HepG2 (cell line): ENCODE measurements around the gene SELENOW. TPM values are rescaled to one million over a fixed set of nuclear protein-coding genes. Genes with fewer than 3 reads are reported as not detected.

Experiments
- ATAC-seq: fragments of 200-7000 bp; cut with Tn5 transposase; 3 replicates; pipeline ENCODE4 v1.9.1; 2020; ENCODE audit warnings: mild to moderate bottlenecking, moderate library complexity
- BruUV-seq: library from RNA; stranded (reverse); fragments of 400-500 nt; replicated peaks from 2 replicates; lab custom pipeline; 2021; lab: Mats Ljungman, UMichigan
- CTCF ChIA-PET: fragments of 300-600 bp; formaldehyde crosslinking; extraction: SDS; loops from one replicate; lab custom pipeline; 2021; ENCODE audit warnings: low total read pairs, inconsistent platforms, low intra/inter-chr PET ratio; lab: Yijun Ruan, JAX
- POLR2A ChIA-PET: fragments of 350-600 bp; sonication (Branson Sonifier 250); formaldehyde crosslinking; loops from one replicate; lab custom pipeline; 2020; ENCODE audit warnings: antibody characterized with exemption, inconsistent platforms; lab: Yijun Ruan, JAX
- DNase-seq: peaks from one replicate; pipeline ENCODE4 v3.0.0-alpha.2; 2015; ENCODE audit warnings: low spot score
- FAIRE-seq: peaks from 3 replicates; lab custom pipeline; 2011; peaks lifted over from hg19 to GRCh38; lab: Jason Lieb, UNC
- H2AFZ ChIP-seq: one replicate; pipeline ENCODE4 v1.6.1; 2011; ENCODE audit warnings: low read length, inconsistent platforms
- H3K27ac ChIP-seq: fragments of 300-600 bp; 3 replicates; pipeline ENCODE4 v1.8.0; 2011; ENCODE audit warnings: mixed run types, mild to moderate bottlenecking, mixed read lengths, low read length, inconsistent platforms; ENCODE audit not compliant: insufficient read depth; ENCODE audit errors: extremely low read length
- H3K27me3 ChIP-seq, 2 experiments: fragments of 200-600 bp in 1 of 2; 2 replicates in 1 of 2; 3 replicates in 1 of 2; pipeline versions ENCODE4 v1.6.0 to v1.8.0; 2011; ENCODE audit warnings: low read length in 2 of 2, mild to moderate bottlenecking in 2 of 2, moderate library complexity in 2 of 2, inconsistent platforms in 1 of 2; ENCODE audit not compliant: insufficient read depth in 2 of 2, control insufficient read depth in 1 of 2
- H3K36me3 ChIP-seq, 2 experiments: fragments of 200-600 bp in 1 of 2; replicated peaks in 1 of 2; 2 replicates in 1 of 2; 3 replicates in 1 of 2; pipeline versions ENCODE4 v1.5.1 to v1.8.0; 2011; ENCODE audit warnings: low read length in 2 of 2, inconsistent platforms in 1 of 2; ENCODE audit not compliant: insufficient read depth in 2 of 2, control insufficient read depth in 1 of 2
- H3K4me1 ChIP-seq: 2 replicates; pipeline ENCODE4 v1.5.1; 2012; ENCODE audit warnings: low read length, inconsistent platforms; ENCODE audit not compliant: insufficient read depth
- H3K4me2 ChIP-seq: 2 replicates; pipeline ENCODE4 v1.6.0; 2011; ENCODE audit warnings: low read depth, low read length, inconsistent platforms
- H3K4me3 ChIP-seq, 3 experiments: fragments of 200-600 bp in 1 of 3; sonication (generic), shearing (Covaris generic) in 1 of 3; replicated peaks in 1 of 3; 2 replicates each; pipeline ENCODE4 v1.5.1; 2011 to 2016; ENCODE audit warnings: low read length in 3 of 3, inconsistent platforms in 2 of 3, low read depth in 2 of 3, mild to moderate bottlenecking in 2 of 3, control low read depth in 1 of 3, mixed read lengths in 1 of 3; ENCODE audit not compliant: insufficient read depth in 1 of 3
- H3K79me2 ChIP-seq: one replicate; pipeline ENCODE4 v1.6.1; 2011; ENCODE audit warnings: low read length, inconsistent platforms; ENCODE audit not compliant: insufficient read depth
- H3K9ac ChIP-seq: 2 replicates; pipeline ENCODE4 v1.6.0; 2011; ENCODE audit warnings: mild to moderate bottlenecking, low read depth, low read length, inconsistent platforms; ENCODE audit not compliant: insufficient read depth
- H3K9me3 ChIP-seq: 2 replicates; pipeline ENCODE4 v1.5.1; 2012; ENCODE audit warnings: mild to moderate bottlenecking, low read length
- H4K20me1 ChIP-seq: 2 replicates; pipeline ENCODE4 v1.6.0; 2011; ENCODE audit warnings: inconsistent platforms, mild to moderate bottlenecking, low read length, moderate library complexity; ENCODE audit not compliant: insufficient read depth
- FOXP1 ChIP-seq, 2 experiments: fragments of 450-650 bp in 1 of 2; IDR thresholded peaks; 2 replicates each; pipeline ENCODE4 v1.6.1; 2017 to 2018; ENCODE audit warnings: antibody characterized with exemption in 1 of 2
- JDP2 ChIP-seq: sonication (generic); formaldehyde crosslinking; IDR thresholded peaks from 2 replicates; pipeline ENCODE4 v1.8.1; 2022; ENCODE audit warnings: missing genetic modification reagents, borderline replicate concordance
- NR3C1 ChIP-seq: sonication (generic); formaldehyde crosslinking; IDR thresholded peaks from 2 replicates; pipeline ENCODE4 v1.4.0; 2020; ENCODE audit warnings: missing genetic modification reagents
- SP5 ChIP-seq: IDR thresholded peaks from 2 replicates; pipeline ENCODE4 v1.6.1; 2016; ENCODE audit warnings: low read depth, borderline replicate concordance
- U2AF1 ChIP-seq: fragments of 200-400 bp; formaldehyde crosslinking; optimal IDR thresholded peaks from 2 replicates; pipeline ENCODE3; 2017; ENCODE audit warnings: mild to moderate bottlenecking, low read depth, low read length
- ZNF251 ChIP-seq: sonication (generic); formaldehyde crosslinking; IDR thresholded peaks from 2 replicates; pipeline ENCODE4 v1.9.0; 2021; ENCODE audit warnings: mild to moderate bottlenecking, missing genetic modification reagents
- ZNF530 ChIP-seq: sonication (generic); formaldehyde crosslinking; IDR thresholded peaks from 2 replicates; pipeline ENCODE4 v1.5.0; 2020; ENCODE audit warnings: low read depth, mild to moderate bottlenecking, missing genetic modification reagents
- WGBS: methylation state at CpG from one replicate; pipeline ENCODE4 v1.1.6; 2017; ENCODE audit warnings: low lambda C conversion rate; 5-methylcytosine and 5-hydroxymethylcytosine counted together
- in situ Hi-C: cut with HindIII; loops from 2 replicates; pipeline ENCODE4 v1.10.0; 2017; ENCODE audit warnings: low pct_unique_long_range_greater_than_20kb; ENCODE audit not compliant: extremely low pct_ligation_motif_present
- intact Hi-C: fragments of 100-400 bp; cut with micrococcal nuclease; formaldehyde crosslinking; loops from one replicate; pipeline ENCODE4 v1.10.0; 2022; ENCODE audit not compliant: unreplicated experiment
- polyA plus RNA-seq, 8 experiments: library from polyadenylated mRNA; depleted of rRNA in 3 of 8; stranded (reverse) in 7 of 8; unstranded in 1 of 8; fragments of >200 nt; fragmentation: Illumina TruSeq in 4 of 8; extraction: Trizol in 4 of 8; gene quantifications; 2 replicates each; pipeline versions ENCODE4 v1.2.1 to v1.2.3, GENCODE V29; 2011 to 2016; ENCODE audit warnings: low read depth in 4 of 8, missing spikeins in 1 of 8, mixed read lengths in 1 of 8; ENCODE audit not compliant: insufficient read depth in 1 of 8
- total RNA-seq, 5 experiments: library from RNA; depleted of rRNA; stranded (reverse); fragments of >200 nt; fragmentation: Illumina TruSeq; extraction: Trizol; gene quantifications; 2 replicates each; pipeline ENCODE4 v1.2.3, GENCODE V29; 2016; ENCODE audit warnings: low read depth in 1 of 5
- TF ChIP-seq, protein P1 (sequence below): sonication (generic); formaldehyde crosslinking; IDR thresholded peaks from 2 replicates; pipeline ENCODE4 v1.4.0; 2020; ENCODE audit warnings: missing genetic modification reagents, mild to moderate bottlenecking, borderline replicate concordance

SELENOW gene
- total and polyA plus RNA-seq, 2 of the 13 experiments (the other 11 are each of a cell fraction or from before 2014, with no cell fraction given) = 50.3 to 64.7 TPM

DNA sequence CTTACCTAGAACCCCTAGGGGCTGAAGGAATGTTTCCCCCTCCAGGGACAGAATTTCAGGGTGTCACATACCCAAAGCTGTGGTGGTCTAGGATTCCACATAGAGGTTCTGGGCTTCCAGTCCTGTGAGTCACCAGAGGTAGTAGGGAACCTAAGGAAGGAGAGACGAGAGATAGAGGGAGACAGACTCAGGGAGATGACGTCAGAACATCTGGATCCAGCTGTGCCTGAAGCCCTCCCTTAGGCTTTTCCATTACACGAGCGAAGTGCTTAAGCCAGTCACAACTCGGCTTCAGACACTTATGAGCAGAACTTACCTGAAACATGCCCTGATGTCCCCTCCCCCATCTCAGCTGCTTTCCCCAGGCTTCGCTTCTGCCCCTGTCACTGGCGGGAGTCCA is 11.8 kb upstream of the SELENOW start (continued):
- TF ChIP-seq ZNF251 (CRISPR knock-in tag) = no peak

DNA sequence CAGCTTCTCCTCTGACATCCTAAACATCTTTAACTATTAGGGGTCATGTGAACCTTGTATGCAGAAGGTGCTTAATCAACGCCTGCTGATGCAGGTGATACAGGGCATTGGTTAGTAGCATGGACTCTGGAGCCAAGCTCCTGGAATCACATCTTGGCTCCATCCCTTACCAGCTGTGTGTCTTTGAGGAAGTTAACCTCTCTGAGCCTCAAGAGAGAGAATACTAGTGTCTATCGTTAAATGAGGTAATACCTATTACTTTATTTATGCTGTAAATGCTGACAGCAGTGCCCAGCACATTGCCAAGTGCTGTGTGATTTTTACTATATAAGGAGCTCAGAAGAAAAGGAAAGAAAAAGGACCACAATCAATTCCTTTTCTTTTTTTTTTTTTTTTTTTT is 11.2 kb upstream of the SELENOW start:
- POLR2A ChIA-PET = no interaction called here
- no peaks in the 10 kb centered on the region for H3K79me2 ChIP-seq
- no peak overlapping the region for H3K4me2 ChIP-seq
- FAIRE-seq (no peak), ATAC-seq (no peak)
- H3K9ac ChIP-seq = no peak overlapping the region
- H3K27ac ChIP-seq = no peak overlapping the region
- TF ChIP-seq ZNF530 (CRISPR knock-in tag) (no peak), SP5 (CRISPR knock-in tag) (no peak), JDP2 (no peak), NR3C1 (CRISPR knock-in tag) (no peak), U2AF1 (no peak), FOXP1 (IDR thresholded peaks at IDR 0.05) (no peak), FOXP1 (CRISPR knock-in tag; IDR thresholded peaks at IDR 0.05) (no peak)
- TF ChIP-seq, protein P1, sequence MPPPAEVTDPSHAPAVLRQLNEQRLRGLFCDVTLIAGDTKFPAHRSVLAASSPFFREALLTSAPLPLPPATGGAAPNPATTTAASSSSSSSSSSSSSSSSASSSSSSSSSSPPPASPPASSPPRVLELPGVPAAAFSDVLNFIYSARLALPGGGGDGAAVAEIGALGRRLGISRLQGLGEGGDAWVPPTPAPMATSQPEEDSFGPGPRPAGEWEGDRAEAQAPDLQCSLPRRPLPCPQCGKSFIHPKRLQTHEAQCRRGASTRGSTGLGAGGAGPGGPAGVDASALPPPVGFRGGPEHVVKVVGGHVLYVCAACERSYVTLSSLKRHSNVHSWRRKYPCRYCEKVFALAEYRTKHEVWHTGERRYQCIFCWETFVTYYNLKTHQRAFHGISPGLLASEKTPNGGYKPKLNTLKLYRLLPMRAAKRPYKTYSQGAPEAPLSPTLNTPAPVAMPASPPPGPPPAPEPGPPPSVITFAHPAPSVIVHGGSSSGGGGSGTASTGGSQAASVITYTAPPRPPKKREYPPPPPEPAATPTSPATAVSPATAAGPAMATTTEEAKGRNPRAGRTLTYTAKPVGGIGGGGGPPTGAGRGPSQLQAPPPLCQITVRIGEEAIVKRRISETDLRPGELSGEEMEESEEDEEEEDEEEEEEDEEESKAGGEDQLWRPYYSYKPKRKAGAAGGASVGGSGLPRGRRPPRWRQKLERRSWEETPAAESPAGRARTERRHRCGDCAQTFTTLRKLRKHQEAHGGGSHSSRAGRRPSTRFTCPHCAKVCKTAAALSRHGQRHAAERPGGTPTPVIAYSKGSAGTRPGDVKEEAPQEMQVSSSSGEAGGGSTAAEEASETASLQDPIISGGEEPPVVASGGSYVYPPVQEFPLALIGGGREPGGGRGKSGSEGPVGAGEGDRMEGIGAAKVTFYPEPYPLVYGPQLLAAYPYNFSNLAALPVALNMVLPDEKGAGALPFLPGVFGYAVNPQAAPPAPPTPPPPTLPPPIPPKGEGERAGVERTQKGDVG (CRISPR knock-in tag) = no peak
- TF ChIP-seq, all 625 proteins: peak for 0
- in situ Hi-C loops (no loop called here), intact Hi-C loops (no loop called here)
- Histone ChIP-seq H4K20me1 (no peaks in the 10 kb centered on the region), H2AFZ (no peak overlapping the region), H3K27me3 (no peaks in the 10 kb centered on the region), H3K9me3 (no peaks in the 10 kb centered on the region), H3K36me3 (no peaks in the 10 kb centered on the region), H3K4me1 (peaks cover 41% of the 10 kb centered on the region), H3K4me3 (no peak overlapping the region)
- DNase-seq = no peak
- no TSS peak for BruUV-seq
- CTCF ChIA-PET = interaction anchor here (2.9 kb wide), 1 partner anchor 20 kb away, joined by 47 read pairs; no protein-coding TSS in a partner anchor
- 27% methylated on average over 2 of the region's 2 CpGs for WGBS
